WTC11 (cell line): ENCODE measurements around the gene SLC6A5.

Source experiments
- TF ChIP-seq, protein P1 (sequence below): fragments of 200-600 bp; IDR thresholded peaks from 2 replicates; pipeline ENCODE4 v1.8.0; 2022; ENCODE audit warnings: antibody characterized with exemption
- TF ChIP-seq, protein P2 (sequence below): sonication (generic); formaldehyde crosslinking; IDR thresholded peaks from 2 replicates; pipeline ENCODE4 v1.8.0; 2023; ENCODE audit warnings: mild to moderate bottlenecking, missing genetic modification reagents

DNA sequence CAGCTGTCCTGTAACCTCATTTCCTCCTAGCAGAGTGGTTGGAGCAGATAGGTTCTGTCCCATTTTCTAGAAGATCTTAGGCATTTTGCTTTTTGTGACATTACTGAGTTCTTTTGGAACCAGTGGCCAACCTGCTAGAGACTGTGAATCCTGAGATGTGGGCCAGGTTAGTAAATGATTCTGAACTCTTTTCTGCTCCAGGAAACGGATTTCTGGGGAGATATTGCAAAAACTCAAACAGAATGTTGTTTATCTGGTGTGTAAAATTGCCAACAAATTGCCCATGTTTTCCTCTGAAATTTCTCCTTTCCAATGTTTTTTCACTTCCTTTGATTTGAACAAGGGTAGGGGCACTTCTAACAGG, 32.7 kb downstream of the SLC6A5 start:
- TF ChIP-seq, protein P1, sequence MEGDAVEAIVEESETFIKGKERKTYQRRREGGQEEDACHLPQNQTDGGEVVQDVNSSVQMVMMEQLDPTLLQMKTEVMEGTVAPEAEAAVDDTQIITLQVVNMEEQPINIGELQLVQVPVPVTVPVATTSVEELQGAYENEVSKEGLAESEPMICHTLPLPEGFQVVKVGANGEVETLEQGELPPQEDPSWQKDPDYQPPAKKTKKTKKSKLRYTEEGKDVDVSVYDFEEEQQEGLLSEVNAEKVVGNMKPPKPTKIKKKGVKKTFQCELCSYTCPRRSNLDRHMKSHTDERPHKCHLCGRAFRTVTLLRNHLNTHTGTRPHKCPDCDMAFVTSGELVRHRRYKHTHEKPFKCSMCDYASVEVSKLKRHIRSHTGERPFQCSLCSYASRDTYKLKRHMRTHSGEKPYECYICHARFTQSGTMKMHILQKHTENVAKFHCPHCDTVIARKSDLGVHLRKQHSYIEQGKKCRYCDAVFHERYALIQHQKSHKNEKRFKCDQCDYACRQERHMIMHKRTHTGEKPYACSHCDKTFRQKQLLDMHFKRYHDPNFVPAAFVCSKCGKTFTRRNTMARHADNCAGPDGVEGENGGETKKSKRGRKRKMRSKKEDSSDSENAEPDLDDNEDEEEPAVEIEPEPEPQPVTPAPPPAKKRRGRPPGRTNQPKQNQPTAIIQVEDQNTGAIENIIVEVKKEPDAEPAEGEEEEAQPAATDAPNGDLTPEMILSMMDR, result no peak
- TF ChIP-seq, protein P2, sequence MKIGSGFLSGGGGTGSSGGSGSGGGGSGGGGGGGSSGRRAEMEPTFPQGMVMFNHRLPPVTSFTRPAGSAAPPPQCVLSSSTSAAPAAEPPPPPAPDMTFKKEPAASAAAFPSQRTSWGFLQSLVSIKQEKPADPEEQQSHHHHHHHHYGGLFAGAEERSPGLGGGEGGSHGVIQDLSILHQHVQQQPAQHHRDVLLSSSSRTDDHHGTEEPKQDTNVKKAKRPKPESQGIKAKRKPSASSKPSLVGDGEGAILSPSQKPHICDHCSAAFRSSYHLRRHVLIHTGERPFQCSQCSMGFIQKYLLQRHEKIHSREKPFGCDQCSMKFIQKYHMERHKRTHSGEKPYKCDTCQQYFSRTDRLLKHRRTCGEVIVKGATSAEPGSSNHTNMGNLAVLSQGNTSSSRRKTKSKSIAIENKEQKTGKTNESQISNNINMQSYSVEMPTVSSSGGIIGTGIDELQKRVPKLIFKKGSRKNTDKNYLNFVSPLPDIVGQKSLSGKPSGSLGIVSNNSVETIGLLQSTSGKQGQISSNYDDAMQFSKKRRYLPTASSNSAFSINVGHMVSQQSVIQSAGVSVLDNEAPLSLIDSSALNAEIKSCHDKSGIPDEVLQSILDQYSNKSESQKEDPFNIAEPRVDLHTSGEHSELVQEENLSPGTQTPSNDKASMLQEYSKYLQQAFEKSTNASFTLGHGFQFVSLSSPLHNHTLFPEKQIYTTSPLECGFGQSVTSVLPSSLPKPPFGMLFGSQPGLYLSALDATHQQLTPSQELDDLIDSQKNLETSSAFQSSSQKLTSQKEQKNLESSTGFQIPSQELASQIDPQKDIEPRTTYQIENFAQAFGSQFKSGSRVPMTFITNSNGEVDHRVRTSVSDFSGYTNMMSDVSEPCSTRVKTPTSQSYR (CRISPR knock-in tag), result no peak
